ENCODE results near the gene BTBD9. TPM values are rescaled to one million over a fixed set of nuclear protein-coding genes. Genes with fewer than 3 reads are reported as not detected.
A peak's percentile ranks its signal among the peaks of the same experiment; 100 is the strongest.

The BTBD9 gene
- total RNA-seq, 1 experiment from 2014 or later: 11.3 TPM

GRCh38 chr6:38245295-38245694 is 394.4 kb downstream of the BTBD9 start:
- DNase-seq (ENCODE audit: low read depth): no peak

- no peak for DNase-seq (ENCODE audit: low read depth)
Measured at GRCh38 chr6:38244869-38245268, 394.9 kb downstream of the BTBD9 start.

GRCh38 chr6:38241200-38241871 is 398.4 kb downstream of the BTBD9 start:
- DNase-seq (ENCODE audit: low read depth): peak; percentile 95

- peak; percentile 89 for DNase-seq (ENCODE audit: low read depth)
Measured at GRCh38 chr6:38239719-38240451, 399.8 kb downstream of the BTBD9 start.

GRCh38 chr6:38236631-38237030 is 403.1 kb downstream of the BTBD9 start:
- DNase-seq (ENCODE audit: low read depth): no peak

GRCh38 chr6:38234934-38235682 is 404.6 kb downstream of the BTBD9 start:
- DNase-seq (ENCODE audit: low read depth): no peak

GRCh38 chr6:38234141-38234540 is 405.6 kb downstream of the BTBD9 start:
- no peak for DNase-seq (ENCODE audit: low read depth)

GRCh38 chr6:38233161-38233791 is 406.5 kb downstream of the BTBD9 start:
- peak; percentile 90 for DNase-seq (ENCODE audit: low read depth)

- no peak for DNase-seq (ENCODE audit: low read depth)
Measured at GRCh38 chr6:38225766-38226165, 414.0 kb downstream of the BTBD9 start.

- DNase-seq (ENCODE audit: low read depth): no peak
Measured at GRCh38 chr6:38221251-38221650, 418.5 kb downstream of the BTBD9 start.

GRCh38 chr6:38220069-38220723 is 419.5 kb downstream of the BTBD9 start:
- DNase-seq (ENCODE audit: low read depth): no peak

- no peak for DNase-seq (ENCODE audit: low read depth)
Measured at GRCh38 chr6:38218235-38218634, 421.5 kb downstream of the BTBD9 start.

- DNase-seq (ENCODE audit: low read depth): no peak
Measured at GRCh38 chr6:38216451-38216850, 423.3 kb downstream of the BTBD9 start.

GRCh38 chr6:38215651-38216311 is 423.9 kb downstream of the BTBD9 start:
- no peak for DNase-seq (ENCODE audit: low read depth)

- DNase-seq (ENCODE audit: low read depth): no peak
Measured at GRCh38 chr6:38215225-38215624, 424.5 kb downstream of the BTBD9 start.

GRCh38 chr6:38214159-38214558 is 425.6 kb downstream of the BTBD9 start:
- no peak for DNase-seq (ENCODE audit: low read depth)

- peak; percentile 35 for DNase-seq (ENCODE audit: low read depth)
Measured at GRCh38 chr6:38213251-38213658, 426.5 kb downstream of the BTBD9 start.

GRCh38 chr6:38212579-38212978 is 427.1 kb downstream of the BTBD9 start:
- DNase-seq (ENCODE audit: low read depth): no peak

GRCh38 chr6:38212116-38212515 is 427.6 kb downstream of the BTBD9 start:
- DNase-seq (ENCODE audit: low read depth): no peak

GRCh38 chr6:38209371-38210260 is 430.1 kb downstream of the BTBD9 start:
- DNase-seq (ENCODE audit: low read depth): peak; percentile 28

Measured in M059J (cell line).